ENCODE data around the gene COQ3.
"Not testable (repeated sequence)": the region's sequence is repeated elsewhere in the genome, so short reads cannot be mapped to it uniquely, and the experiment has no call there.

- TF ChIP-seq POLR2AphosphoS5 (IDR thresholded peaks at IDR 0.05; ENCODE audit: low read depth, low read length); CEBPB (IDR thresholded peaks at IDR 0.05; ENCODE audit: low read depth, low read length); MAX (IDR thresholded peaks at IDR 0.05); CTCF (IDR thresholded peaks at IDR 0.05; ENCODE audit: control extremely low read depth in 1 of 3, insufficient read depth in 1 of 3, low read depth in 1 of 3, low read length in 3 of 3): not testable (repeated sequence)
These were observed 58.7 kb downstream of the COQ3 start for GRCh38 chr6:99335298-99335697.

All from H1 (cell line).